H1 (cell line): ENCODE results near the gene HLA-DPA1. TPM values are rescaled to one million over a fixed set of nuclear protein-coding genes. Genes with fewer than 3 reads are reported as not detected.

ENCODE experiments used
- BRCA1 ChIP-seq: IDR thresholded peaks from 2 replicates; pipeline ENCODE4 v1.6.1; 2012; ENCODE audit warnings: low read depth, low read length, improper control_type of control experiment
- CBX5 ChIP-seq: fragments of 300-800, 300-1000 bp; sonication (generic); IDR thresholded peaks from 2 replicates; pipeline ENCODE4 v1.7.1; 2016; ENCODE audit warnings: antibody characterized with exemption, low read length, low read depth
- CHD7 ChIP-seq: fragments of 300-600 bp; sonication (generic); IDR thresholded peaks from 2 replicates; pipeline ENCODE4 v1.7.1; 2012; ENCODE audit warnings: low read length, moderate library complexity, mild to moderate bottlenecking, inconsistent platforms; ENCODE audit not compliant: insufficient replicate concordance
- CREB1 ChIP-seq: IDR thresholded peaks from 2 replicates; pipeline ENCODE4 v1.6.1; 2012; ENCODE audit warnings: inconsistent platforms
- RAD21 ChIP-seq, 2 experiments: IDR thresholded peaks in 1 of 2; conservative IDR thresholded peaks in 1 of 2; 2 replicates each; pipeline ENCODE4 v1.6.1; 2011; ENCODE audit warnings: low read depth in 2 of 2, low read length in 2 of 2, improper control_type of control experiment in 1 of 2, inconsistent platforms in 1 of 2, mild to moderate bottlenecking in 1 of 2, moderate library complexity in 1 of 2
- SAP30 ChIP-seq: fragments of 300-600 bp; sonication (generic); IDR thresholded peaks from 2 replicates; pipeline ENCODE4 v1.7.1; 2012; ENCODE audit warnings: low read length, moderate library complexity, mild to moderate bottlenecking, inconsistent platforms; ENCODE audit not compliant: insufficient read depth, insufficient replicate concordance
- SRF ChIP-seq: IDR thresholded peaks from 2 replicates; pipeline ENCODE4 v1.6.1; 2011; ENCODE audit warnings: mild to moderate bottlenecking, low read depth, low read length, moderate library complexity
- SUZ12 ChIP-seq: fragments of 200-600 bp; sonication (generic); IDR thresholded peaks from 2 replicates; pipeline ENCODE4 v1.6.1; 2012; ENCODE audit warnings: mild to moderate bottlenecking, inconsistent platforms, low read length, moderate library complexity, mixed read lengths
- TBP ChIP-seq: IDR thresholded peaks from 2 replicates; pipeline ENCODE4 v1.6.1; 2011; ENCODE audit warnings: low read depth, low read length, improper control_type of control experiment
- polyA plus RNA-seq, 7 experiments: library from polyadenylated mRNA; depleted of rRNA in 3 of 7; stranded (reverse) in 5 of 7; unstranded in 2 of 7; fragments of >200 nt in 5 of 7; fragments of 200-250 nt in 2 of 7; gene quantifications; 1 replicate in 5 of 7; 2 replicates in 1 of 7; 4 replicates in 1 of 7; pipeline versions ENCODE4 v1.2.1 to v1.2.3, GENCODE V29; 2011 to 2013; ENCODE audit warnings: missing spikeins in 2 of 7, mixed read lengths in 2 of 7
- total RNA-seq: library from RNA; stranded (reverse); fragmentation: NEBNext Ultra II Directional; extraction: Animal tissue kit (Norgen Biotek cat#: 25700); gene quantifications from 2 replicates; pipeline ENCODE4 v1.2.1, GENCODE V29; 2021

HLA-DPA1 gene
- total and polyA plus RNA-seq, 2 of the 8 experiments (the other 6 are each of a cell fraction or from before 2014, with no cell fraction given), result 6.2 to 13.1 TPM

GRCh38 chr6:33114406-33114805, 41.0 kb upstream of the HLA-DPA1 start (continued):
- TF ChIP-seq CHD7 (no peak), BRCA1 (no peak), SRF (no peak), RAD21 (IDR thresholded peaks at IDR 0.05 in 1 of 2, conservative IDR thresholded peaks at IDR 0.05 in 1 of 2; ENCODE audit: low read depth in 2 of 2, low read length in 2 of 2) (no peak), CREB1 (no peak), SUZ12 (no peak), SAP30 (no peak), CBX5 (no peak), TBP (no peak)
